Measurements from ENCODE around the gene OR2V1.
"Not testable (repeated sequence)": the region's sequence is repeated elsewhere in the genome, so short reads cannot be mapped to it uniquely, and the experiment has no call there.

OR2V1 gene

DNA sequence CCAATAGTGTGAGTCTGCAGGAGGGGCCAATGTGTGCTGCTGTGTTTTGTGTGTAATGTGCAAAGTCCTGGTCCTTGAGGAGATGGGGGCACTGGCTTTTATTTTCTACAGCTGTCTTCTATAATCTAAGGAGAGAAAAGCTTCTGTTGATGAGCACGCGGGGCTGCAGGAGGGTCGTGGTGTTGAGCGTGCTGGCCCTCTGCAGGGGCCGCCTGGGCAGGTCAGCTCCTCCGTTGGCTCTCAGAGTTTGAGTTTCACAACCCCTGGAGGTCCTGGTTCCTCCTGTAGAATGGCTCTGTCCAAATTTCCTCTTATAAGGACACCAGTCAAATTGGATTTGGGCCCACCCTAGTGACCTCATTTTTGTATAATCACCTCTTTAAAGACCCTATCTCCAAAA, 12.6 kb downstream of the OR2V1 start:
- TF ChIP-seq EZH2phosphoT487 (IDR thresholded peaks at IDR 0.05; ENCODE audit: low read length) (no peak), EZH2 (optimal IDR thresholded peaks at IDR 0.05; ENCODE audit: low read depth, low read length) (no peak)
- TF ChIP-seq, protein P1, sequence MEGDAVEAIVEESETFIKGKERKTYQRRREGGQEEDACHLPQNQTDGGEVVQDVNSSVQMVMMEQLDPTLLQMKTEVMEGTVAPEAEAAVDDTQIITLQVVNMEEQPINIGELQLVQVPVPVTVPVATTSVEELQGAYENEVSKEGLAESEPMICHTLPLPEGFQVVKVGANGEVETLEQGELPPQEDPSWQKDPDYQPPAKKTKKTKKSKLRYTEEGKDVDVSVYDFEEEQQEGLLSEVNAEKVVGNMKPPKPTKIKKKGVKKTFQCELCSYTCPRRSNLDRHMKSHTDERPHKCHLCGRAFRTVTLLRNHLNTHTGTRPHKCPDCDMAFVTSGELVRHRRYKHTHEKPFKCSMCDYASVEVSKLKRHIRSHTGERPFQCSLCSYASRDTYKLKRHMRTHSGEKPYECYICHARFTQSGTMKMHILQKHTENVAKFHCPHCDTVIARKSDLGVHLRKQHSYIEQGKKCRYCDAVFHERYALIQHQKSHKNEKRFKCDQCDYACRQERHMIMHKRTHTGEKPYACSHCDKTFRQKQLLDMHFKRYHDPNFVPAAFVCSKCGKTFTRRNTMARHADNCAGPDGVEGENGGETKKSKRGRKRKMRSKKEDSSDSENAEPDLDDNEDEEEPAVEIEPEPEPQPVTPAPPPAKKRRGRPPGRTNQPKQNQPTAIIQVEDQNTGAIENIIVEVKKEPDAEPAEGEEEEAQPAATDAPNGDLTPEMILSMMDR (IDR thresholded peaks at IDR 0.05; ENCODE audit: low read length) = no peak
- no peak overlapping the region for H3K9ac ChIP-seq (ENCODE audit: low read length)
- no peaks in the 10 kb centered on the region for H3K36me3 ChIP-seq (replicated peaks; ENCODE audit: insufficient read depth, low read length)
- no peaks in the 10 kb centered on the region for H3K79me2 ChIP-seq (ENCODE audit: low read length)
- no peaks in the 10 kb centered on the region for H3K9me2 ChIP-seq (replicated peaks; ENCODE audit: insufficient read depth, low read length)
- no peaks in the 10 kb centered on the region for H3K4me1 ChIP-seq (ENCODE audit: low read length)
- H3K27me3 ChIP-seq (replicated peaks; ENCODE audit: insufficient read depth, low read length) = peaks cover 39% of the 10 kb centered on the region
- no peaks in the 10 kb centered on the region for H3F3A ChIP-seq (ENCODE audit: insufficient read depth, low read length)
- DNase-seq = no peak
- H3K4me2 ChIP-seq (ENCODE audit: low read depth, low read length) = no peak overlapping the region
- H3K9me3 ChIP-seq (replicated peaks; ENCODE audit: insufficient read depth, low read length) = no peaks in the 10 kb centered on the region
- no peaks in the 10 kb centered on the region for H4K20me1 ChIP-seq (ENCODE audit: insufficient read depth, low read length)
- no peak overlapping the region for H3K4me3 ChIP-seq (ENCODE audit: low read length)
- no peak overlapping the region for H3K27ac ChIP-seq (ENCODE audit: low read length)
- no peak overlapping the region for H2AFZ ChIP-seq (ENCODE audit: low read length)

DNA sequence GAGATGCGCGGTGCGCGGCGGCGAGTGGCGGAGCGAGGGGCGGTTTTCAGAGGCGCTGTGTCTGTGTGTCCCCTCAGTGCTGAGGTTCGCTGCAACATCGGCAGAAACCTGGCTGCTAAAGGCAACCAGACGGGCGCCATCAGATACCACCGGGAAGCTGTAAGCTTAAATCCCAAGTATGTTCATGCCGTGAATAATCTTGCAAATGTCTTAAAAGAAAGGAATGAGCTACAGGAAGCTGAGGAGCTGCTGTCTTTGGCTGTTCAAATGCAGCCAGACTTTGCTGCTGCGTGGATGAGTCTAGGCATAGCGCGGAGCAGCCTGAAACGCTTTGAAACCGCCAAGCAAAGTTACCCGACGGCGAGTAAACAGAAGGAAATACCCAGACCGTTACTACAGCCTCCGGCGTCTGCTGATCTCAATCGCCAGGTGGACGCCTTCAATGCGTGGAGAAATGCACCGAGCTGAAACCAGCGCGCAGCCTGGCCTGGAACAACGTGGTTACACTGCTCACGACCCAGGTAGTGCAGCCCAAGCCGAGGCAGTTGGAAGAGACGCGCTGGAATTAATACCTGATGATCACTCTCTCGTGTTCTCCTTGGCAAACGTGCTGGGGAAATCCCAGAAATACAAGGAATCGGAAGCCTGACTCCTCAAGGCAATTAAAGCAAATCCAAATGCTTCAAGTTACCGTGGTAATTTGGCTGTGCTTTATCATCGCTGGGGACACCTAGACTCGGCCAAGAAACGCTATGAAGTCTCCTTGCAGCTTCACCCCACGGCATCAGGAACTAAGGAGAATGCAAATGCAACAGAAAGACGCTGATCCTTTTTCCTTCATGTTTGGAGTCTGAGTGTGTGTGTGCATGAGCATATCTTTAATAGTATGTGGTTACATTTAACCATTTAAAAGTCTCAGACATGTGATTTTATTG, 15.9 kb downstream of the OR2V1 start:
- Histone ChIP-seq H3K4me3 (ENCODE audit: low read length) (no peak overlapping the region), H3K4me2 (ENCODE audit: low read depth, low read length) (no peak overlapping the region), H3K4me1 (ENCODE audit: low read length) (no peaks in the 10 kb centered on the region), H3K79me2 (ENCODE audit: low read length) (no peaks in the 10 kb centered on the region), H3K9me2 (replicated peaks; ENCODE audit: insufficient read depth, low read length) (no peaks in the 10 kb centered on the region), H4K20me1 (ENCODE audit: insufficient read depth, low read length) (no peaks in the 10 kb centered on the region), H3K27ac (ENCODE audit: low read length) (no peak overlapping the region), H3K9ac (ENCODE audit: low read length) (no peak overlapping the region), H3K27me3 (replicated peaks; ENCODE audit: insufficient read depth, low read length) (peaks cover 35% of the 10 kb centered on the region), H2AFZ (ENCODE audit: low read length) (no peak overlapping the region), H3K36me3 (replicated peaks; ENCODE audit: insufficient read depth, low read length) (no peaks in the 10 kb centered on the region), H3F3A (ENCODE audit: insufficient read depth, low read length) (no peaks in the 10 kb centered on the region), H3K9me3 (replicated peaks; ENCODE audit: insufficient read depth, low read length) (no peaks in the 10 kb centered on the region)
- no peak for DNase-seq
- TF ChIP-seq, protein P1 (IDR thresholded peaks at IDR 0.05; ENCODE audit: low read length) = no peak
- TF ChIP-seq EZH2 (optimal IDR thresholded peaks at IDR 0.05; ENCODE audit: low read depth, low read length) (no peak), EZH2phosphoT487 (IDR thresholded peaks at IDR 0.05; ENCODE audit: low read length) (no peak)

DNA sequence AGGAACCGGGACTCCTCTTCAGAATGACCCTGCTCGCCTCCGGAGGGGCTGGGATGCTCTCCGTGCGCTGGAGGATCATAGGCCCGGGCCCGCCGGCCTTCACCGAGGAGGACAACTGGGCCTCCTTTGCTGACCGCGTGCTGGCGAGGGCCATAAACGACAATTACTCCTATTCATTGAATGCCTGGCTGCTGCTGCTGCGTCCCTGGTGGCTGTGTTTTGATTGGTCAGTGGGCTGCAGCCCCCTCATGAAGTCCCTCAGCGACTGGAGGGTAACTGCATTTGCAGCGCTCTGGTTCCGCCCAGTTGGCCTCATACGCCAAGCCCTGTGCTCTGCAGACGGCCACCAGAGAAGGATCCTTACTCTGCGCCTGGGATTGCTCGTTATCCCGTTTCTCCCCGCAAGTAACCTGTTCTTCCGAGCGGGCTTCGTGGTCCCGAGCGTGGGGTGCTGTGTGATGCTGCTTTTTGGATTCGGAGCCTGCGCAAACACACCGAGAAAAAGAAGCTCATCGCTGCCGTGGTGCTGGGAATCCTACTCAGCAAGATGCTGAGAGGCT, 16.6 kb downstream of the OR2V1 start:
- Histone ChIP-seq H3F3A (ENCODE audit: insufficient read depth, low read length) (no peaks in the 10 kb centered on the region), H3K27me3 (replicated peaks; ENCODE audit: insufficient read depth, low read length) (peaks cover 35% of the 10 kb centered on the region), H3K79me2 (ENCODE audit: low read length) (no peaks in the 10 kb centered on the region), H3K9me3 (replicated peaks; ENCODE audit: insufficient read depth, low read length) (no peaks in the 10 kb centered on the region), H3K36me3 (replicated peaks; ENCODE audit: insufficient read depth, low read length) (no peaks in the 10 kb centered on the region), H3K9me2 (replicated peaks; ENCODE audit: insufficient read depth, low read length) (no peaks in the 10 kb centered on the region), H3K4me3 (ENCODE audit: low read length) (no peak overlapping the region), H2AFZ (ENCODE audit: low read length) (no peak overlapping the region), H3K27ac (ENCODE audit: low read length) (no peak overlapping the region), H3K4me1 (ENCODE audit: low read length) (no peaks in the 10 kb centered on the region), H3K4me2 (ENCODE audit: low read depth, low read length) (no peak overlapping the region), H3K9ac (ENCODE audit: low read length) (no peak overlapping the region), H4K20me1 (ENCODE audit: insufficient read depth, low read length) (no peaks in the 10 kb centered on the region)
- DNase-seq = no peak
- TF ChIP-seq EZH2phosphoT487 (IDR thresholded peaks at IDR 0.05; ENCODE audit: low read length) = no peak
- TF ChIP-seq, protein P1 (IDR thresholded peaks at IDR 0.05; ENCODE audit: low read length) = no peak
- TF ChIP-seq EZH2 (optimal IDR thresholded peaks at IDR 0.05; ENCODE audit: low read depth, low read length) = no peak

DNA sequence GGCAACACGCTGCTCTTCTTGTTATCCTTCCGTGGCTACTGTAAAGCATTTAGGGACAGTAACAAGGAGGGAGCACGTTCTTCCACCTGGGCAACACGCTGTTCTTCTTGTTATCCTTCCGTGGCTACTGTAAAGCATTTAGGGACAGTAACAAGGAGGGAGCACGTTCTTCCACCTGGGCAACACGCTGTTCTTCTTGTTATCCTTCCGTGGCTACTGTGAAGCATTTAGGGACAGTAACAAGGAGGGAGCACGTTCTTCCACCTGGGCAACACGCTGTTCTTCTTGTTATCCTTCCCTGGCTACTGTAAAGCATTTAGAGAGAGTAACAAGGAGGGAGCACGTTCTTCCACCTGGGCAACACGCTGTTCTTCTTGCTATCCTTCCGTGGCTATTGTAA, 17.4 kb downstream of the OR2V1 start:
- not testable (repeated sequence) for H3K9me3 ChIP-seq (replicated peaks; ENCODE audit: insufficient read depth, low read length); H4K20me1 ChIP-seq (ENCODE audit: insufficient read depth, low read length); H2AFZ ChIP-seq (ENCODE audit: low read length); H3K4me3 ChIP-seq (ENCODE audit: low read length); DNase-seq; H3K36me3 ChIP-seq (replicated peaks; ENCODE audit: insufficient read depth, low read length); H3K4me1 ChIP-seq (ENCODE audit: low read length); H3F3A ChIP-seq (ENCODE audit: insufficient read depth, low read length); H3K9ac ChIP-seq (ENCODE audit: low read length); H3K79me2 ChIP-seq (ENCODE audit: low read length); H3K9me2 ChIP-seq (replicated peaks; ENCODE audit: insufficient read depth, low read length); H3K4me2 ChIP-seq (ENCODE audit: low read depth, low read length); H3K27ac ChIP-seq (ENCODE audit: low read length)
- H3K27me3 ChIP-seq (replicated peaks; ENCODE audit: insufficient read depth, low read length) = peaks cover 35% of the 10 kb centered on the region

Measured in MM.1S (cell line).